SK-N-SH (cell line): Measurements from ENCODE around the gene CDH18. TPM values are rescaled to one million over a fixed set of nuclear protein-coding genes. Genes with fewer than 3 reads are reported as not detected.

Experiments
- CTCF ChIA-PET: fragments of 300-600, 350-600 bp; formaldehyde crosslinking; extraction: SDS; loops from one replicate; lab custom pipeline; 2021; lab: Yijun Ruan, JAX
- POLR2A ChIA-PET: fragments of 350-600 bp; sonication (Branson Sonifier 250); formaldehyde crosslinking; extraction: SDS; loops from one replicate; lab custom pipeline; 2020; ENCODE audit warnings: antibody characterized with exemption, inconsistent platforms; lab: Yijun Ruan, JAX
- DNase-seq: peaks from one replicate; pipeline ENCODE4 v3.0.0; 2012
- H2AFZ ChIP-seq: fragments of 200-600 bp; sonication (generic); 2 replicates; pipeline ENCODE4 v1.8.1; 2016; ENCODE audit warnings: antibody characterized with exemption, mild to moderate bottlenecking, low read depth
- H3F3A ChIP-seq: fragments of 200-600 bp; sonication (generic); replicated peaks from 2 replicates; pipeline ENCODE3; 2016; ENCODE audit warnings: antibody characterized with exemption, mild to moderate bottlenecking; ENCODE audit not compliant: insufficient read depth
- H3K27ac ChIP-seq, 2 experiments: fragments of 200-500 bp in 1 of 2; fragments of 200-600 bp in 1 of 2; sonication (Bioruptor generic) in 1 of 2; sonication (generic), shearing (Covaris generic) in 1 of 2; 2 replicates each; pipeline versions ENCODE4 v1.5.1 to v1.6.1; 2014 to 2016; ENCODE audit warnings: low read depth in 2 of 2, inconsistent platforms in 1 of 2, low read length in 1 of 2, mild to moderate bottlenecking in 1 of 2, mixed read lengths in 1 of 2
- H3K27me3 ChIP-seq: fragments of 200-600 bp; sonication (generic), shearing (Covaris generic); 2 replicates; pipeline ENCODE4 v1.6.1; 2016; ENCODE audit warnings: mixed run types; ENCODE audit not compliant: insufficient read depth
- H3K36me3 ChIP-seq, 2 experiments: fragments of 200-500 bp in 1 of 2; fragments of 200-600 bp in 1 of 2; sonication (Bioruptor generic) in 1 of 2; sonication (generic) in 1 of 2; replicated peaks in 1 of 2; 2 replicates each; pipeline versions ENCODE3 to v1.5.1; 2014 to 2016; ENCODE audit warnings: low read length in 1 of 2, mild to moderate bottlenecking in 1 of 2; ENCODE audit not compliant: insufficient read depth in 2 of 2, control insufficient read depth in 1 of 2
- H3K4me1 ChIP-seq, 2 experiments: fragments of 200-500 bp in 1 of 2; fragments of 200-600 bp in 1 of 2; sonication (Bioruptor generic) in 1 of 2; sonication (generic), shearing (Covaris generic) in 1 of 2; 2 replicates each; pipeline versions ENCODE4 v1.5.1 to v1.6.1; 2014 to 2016; ENCODE audit warnings: low read depth in 1 of 2, low read length in 1 of 2, mixed run types in 1 of 2; ENCODE audit not compliant: insufficient read depth in 2 of 2, control insufficient read depth in 1 of 2
- H3K4me2 ChIP-seq: fragments of 200-600 bp; sonication (generic), shearing (Covaris generic); 2 replicates; pipeline ENCODE4 v1.6.1; 2017; ENCODE audit warnings: mixed run types
- H3K4me3 ChIP-seq, 2 experiments: fragments of 200-500 bp in 1 of 2; fragments of 200-600 bp in 1 of 2; sonication (Bioruptor generic) in 1 of 2; sonication (generic), shearing (Covaris generic) in 1 of 2; 2 replicates each; pipeline versions ENCODE4 v1.5.1 to v1.8.1; 2014 to 2016; ENCODE audit warnings: low read depth in 2 of 2, inconsistent platforms in 1 of 2, low read length in 1 of 2, mild to moderate bottlenecking in 1 of 2, mixed read lengths in 1 of 2, moderate library complexity in 1 of 2
- H3K79me2 ChIP-seq: fragments of 200-600 bp; sonication (generic); 2 replicates; pipeline ENCODE4 v1.8.1; 2017; ENCODE audit warnings: mild to moderate bottlenecking; ENCODE audit not compliant: insufficient read depth
- H3K9ac ChIP-seq: fragments of 200-600 bp; sonication (generic); 2 replicates; pipeline ENCODE4 v1.6.1; 2017; ENCODE audit warnings: mixed run types
- H3K9me2 ChIP-seq: fragments of 200-600 bp; sonication (generic); 2 replicates; pipeline ENCODE4 v1.6.1; 2017; ENCODE audit warnings: mixed run types
- H3K9me3 ChIP-seq: fragments of 200-600 bp; sonication (generic); 2 replicates; pipeline ENCODE4 v1.6.1; 2017; ENCODE audit warnings: mixed run types, mild to moderate bottlenecking, moderate library complexity
- H4K20me1 ChIP-seq: fragments of 200-600 bp; sonication (generic); 2 replicates; pipeline ENCODE4 v1.6.1; 2017; ENCODE audit warnings: mild to moderate bottlenecking, mixed run types; ENCODE audit not compliant: insufficient read depth
- CTCF ChIP-seq: fragments of 200-600 bp; sonication (generic); IDR thresholded peaks from 2 replicates; pipeline ENCODE4 v1.6.1; 2017; ENCODE audit warnings: antibody characterized with exemption, mild to moderate bottlenecking, moderate library complexity
- EP300 ChIP-seq, 2 experiments: IDR thresholded peaks; 2 replicates each; pipeline versions ENCODE4 v1.4.0 to v1.6.1; 2012; ENCODE audit warnings: borderline replicate concordance in 1 of 2, low read depth in 1 of 2, low read length in 1 of 2
- EZH2phosphoT487 ChIP-seq: fragments of 200-600 bp; sonication (generic); IDR thresholded peaks from 2 replicates; pipeline ENCODE4 v1.6.1; 2017; ENCODE audit warnings: low read depth, mixed run types, mild to moderate bottlenecking, antibody characterized with exemption, moderate library complexity, borderline replicate concordance
- GABPA ChIP-seq: IDR thresholded peaks from 2 replicates; pipeline ENCODE4 v1.4.0; 2012; ENCODE audit warnings: low read depth, mild to moderate bottlenecking
- GATA2 ChIP-seq: sonication (generic); formaldehyde crosslinking; IDR thresholded peaks from 2 replicates; pipeline ENCODE4 v1.5.0; 2020; ENCODE audit warnings: mild to moderate bottlenecking, missing genetic modification reagents
- JUND ChIP-seq: IDR thresholded peaks from 2 replicates; pipeline ENCODE4 v1.4.0; 2012
- MXI1 ChIP-seq: IDR thresholded peaks from 2 replicates; pipeline ENCODE4 v1.6.1; 2012; ENCODE audit warnings: mild to moderate bottlenecking, low read depth, low read length, improper control_type of control experiment
- NRF1 ChIP-seq: IDR thresholded peaks from 2 replicates; pipeline ENCODE4 v1.6.1; 2012; ENCODE audit warnings: low read depth, mild to moderate bottlenecking, low read length
- POLR2AphosphoS5 ChIP-seq: IDR thresholded peaks from 2 replicates; pipeline ENCODE4 v1.6.1; 2012; ENCODE audit warnings: low read depth, low read length
- RFX5 ChIP-seq: IDR thresholded peaks from 2 replicates; pipeline ENCODE4 v1.6.1; 2012; ENCODE audit warnings: mild to moderate bottlenecking, improper control_type of control experiment, low read length
- RXRA ChIP-seq: IDR thresholded peaks from 2 replicates; pipeline ENCODE4 v1.4.0; 2012; ENCODE audit warnings: low read depth, mild to moderate bottlenecking, borderline replicate concordance
- SIN3A ChIP-seq: IDR thresholded peaks from 2 replicates; pipeline ENCODE4 v1.6.1; 2012; ENCODE audit warnings: low read depth, mild to moderate bottlenecking, low read length, moderate library complexity, borderline replicate concordance
- TAF1 ChIP-seq: IDR thresholded peaks from 2 replicates; pipeline ENCODE4 v1.6.1; 2012; ENCODE audit warnings: low read depth, mild to moderate bottlenecking, low read length, moderate library complexity, borderline replicate concordance
- TCF12 ChIP-seq: IDR thresholded peaks from 2 replicates; pipeline ENCODE4 v1.4.0; 2012
- TEAD4 ChIP-seq: IDR thresholded peaks from 2 replicates; pipeline ENCODE4 v1.4.0; 2012; ENCODE audit warnings: mild to moderate bottlenecking, borderline replicate concordance; ENCODE audit not compliant: insufficient read depth
- YY1 ChIP-seq: IDR thresholded peaks from 2 replicates; pipeline ENCODE4 v1.4.0; 2012; ENCODE audit warnings: low read depth, mild to moderate bottlenecking
- ZBTB33 ChIP-seq: IDR thresholded peaks from 2 replicates; pipeline ENCODE4 v1.4.0; 2012; ENCODE audit warnings: low read depth, borderline replicate concordance
- WGBS: methylation state at CpG from one replicate; pipeline ENCODE4 v1.1.6; 2017; ENCODE audit warnings: low lambda C conversion rate; 5-methylcytosine and 5-hydroxymethylcytosine counted together
- polyA plus RNA-seq, 3 experiments: library from polyadenylated mRNA; depleted of rRNA; stranded (reverse); fragments of >200 nt; gene quantifications; 2 replicates each; pipeline ENCODE4 v1.2.3, GENCODE V29; 2012
- TF ChIP-seq, protein P1 (sequence below): IDR thresholded peaks from 2 replicates; pipeline ENCODE4 v1.6.1; 2012; ENCODE audit warnings: mild to moderate bottlenecking, low read depth, low read length, moderate library complexity
- TF ChIP-seq, protein P2 (sequence below): IDR thresholded peaks from 2 replicates; pipeline ENCODE4; 2012
- TF ChIP-seq, protein P3 (sequence below): IDR thresholded peaks from 2 replicates; pipeline ENCODE4 v1.4.0; 2012; ENCODE audit warnings: low read depth, borderline replicate concordance

Gene CDH18
- polyA plus RNA-seq, 1 of the 3 experiments (the other 2 are of a cell fraction): 6.0 TPM

- Histone ChIP-seq H3K27ac (no peak overlapping the region), H3K9me2 (no peaks in the 10 kb centered on the region), H3F3A (no peaks in the 10 kb centered on the region), H3K4me1 (no peaks in the 10 kb centered on the region), H3K9ac (no peak overlapping the region), H4K20me1 (no peaks in the 10 kb centered on the region), H3K4me3 (no peak overlapping the region), H3K36me3 (peaks cover 0 to under 1% of the 10 kb centered on the region in 2 experiments), H3K9me3 (0 out of 2 replicates have a peak, but pooled peaks cover 5% of the 10 kb centered on the region), H3K4me2 (no peak overlapping the region), H2AFZ (no peak overlapping the region), H3K79me2 (no peaks in the 10 kb centered on the region), H3K27me3 (no peaks in the 10 kb centered on the region)
- ChIA-PET POLR2A (no interaction called here), CTCF (no interaction called here)
- DNase-seq: no peak
- TF ChIP-seq GABPA (no peak), RXRA (no peak), GATA2 (no peak), JUND (no peak), TCF12 (no peak), RFX5 (no peak), TEAD4 (no peak), YY1 (no peak), EZH2phosphoT487 (no peak), MXI1 (no peak), NRF1 (no peak), POLR2AphosphoS5 (no peak), TAF1 (no peak), SIN3A (no peak), EP300 (IDR thresholded peaks at IDR 0.05; ENCODE audit: borderline replicate concordance in 1 of 2, low read depth in 1 of 2, low read length in 1 of 2) (no peak), ZBTB33 (no peak), CTCF (no peak)
- TF ChIP-seq, protein P1, sequence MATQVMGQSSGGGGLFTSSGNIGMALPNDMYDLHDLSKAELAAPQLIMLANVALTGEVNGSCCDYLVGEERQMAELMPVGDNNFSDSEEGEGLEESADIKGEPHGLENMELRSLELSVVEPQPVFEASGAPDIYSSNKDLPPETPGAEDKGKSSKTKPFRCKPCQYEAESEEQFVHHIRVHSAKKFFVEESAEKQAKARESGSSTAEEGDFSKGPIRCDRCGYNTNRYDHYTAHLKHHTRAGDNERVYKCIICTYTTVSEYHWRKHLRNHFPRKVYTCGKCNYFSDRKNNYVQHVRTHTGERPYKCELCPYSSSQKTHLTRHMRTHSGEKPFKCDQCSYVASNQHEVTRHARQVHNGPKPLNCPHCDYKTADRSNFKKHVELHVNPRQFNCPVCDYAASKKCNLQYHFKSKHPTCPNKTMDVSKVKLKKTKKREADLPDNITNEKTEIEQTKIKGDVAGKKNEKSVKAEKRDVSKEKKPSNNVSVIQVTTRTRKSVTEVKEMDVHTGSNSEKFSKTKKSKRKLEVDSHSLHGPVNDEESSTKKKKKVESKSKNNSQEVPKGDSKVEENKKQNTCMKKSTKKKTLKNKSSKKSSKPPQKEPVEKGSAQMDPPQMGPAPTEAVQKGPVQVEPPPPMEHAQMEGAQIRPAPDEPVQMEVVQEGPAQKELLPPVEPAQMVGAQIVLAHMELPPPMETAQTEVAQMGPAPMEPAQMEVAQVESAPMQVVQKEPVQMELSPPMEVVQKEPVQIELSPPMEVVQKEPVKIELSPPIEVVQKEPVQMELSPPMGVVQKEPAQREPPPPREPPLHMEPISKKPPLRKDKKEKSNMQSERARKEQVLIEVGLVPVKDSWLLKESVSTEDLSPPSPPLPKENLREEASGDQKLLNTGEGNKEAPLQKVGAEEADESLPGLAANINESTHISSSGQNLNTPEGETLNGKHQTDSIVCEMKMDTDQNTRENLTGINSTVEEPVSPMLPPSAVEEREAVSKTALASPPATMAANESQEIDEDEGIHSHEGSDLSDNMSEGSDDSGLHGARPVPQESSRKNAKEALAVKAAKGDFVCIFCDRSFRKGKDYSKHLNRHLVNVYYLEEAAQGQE: no peak
- TF ChIP-seq, protein P2, sequence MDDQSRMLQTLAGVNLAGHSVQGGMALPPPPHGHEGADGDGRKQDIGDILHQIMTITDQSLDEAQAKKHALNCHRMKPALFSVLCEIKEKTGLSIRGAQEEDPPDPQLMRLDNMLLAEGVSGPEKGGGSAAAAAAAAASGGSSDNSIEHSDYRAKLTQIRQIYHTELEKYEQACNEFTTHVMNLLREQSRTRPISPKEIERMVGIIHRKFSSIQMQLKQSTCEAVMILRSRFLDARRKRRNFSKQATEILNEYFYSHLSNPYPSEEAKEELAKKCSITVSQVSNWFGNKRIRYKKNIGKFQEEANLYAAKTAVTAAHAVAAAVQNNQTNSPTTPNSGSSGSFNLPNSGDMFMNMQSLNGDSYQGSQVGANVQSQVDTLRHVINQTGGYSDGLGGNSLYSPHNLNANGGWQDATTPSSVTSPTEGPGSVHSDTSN: no peak
- TF ChIP-seq, protein P3, sequence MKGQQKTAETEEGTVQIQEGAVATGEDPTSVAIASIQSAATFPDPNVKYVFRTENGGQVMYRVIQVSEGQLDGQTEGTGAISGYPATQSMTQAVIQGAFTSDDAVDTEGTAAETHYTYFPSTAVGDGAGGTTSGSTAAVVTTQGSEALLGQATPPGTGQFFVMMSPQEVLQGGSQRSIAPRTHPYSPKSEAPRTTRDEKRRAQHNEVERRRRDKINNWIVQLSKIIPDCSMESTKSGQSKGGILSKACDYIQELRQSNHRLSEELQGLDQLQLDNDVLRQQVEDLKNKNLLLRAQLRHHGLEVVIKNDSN: no peak
- 21% methylated on average over 2 of the region's 2 CpGs for WGBS
Observed at GRCh38 chr5:20020247-20020646, 32.2 kb upstream of the CDH18 start.
